SK-N-SH (cell line): ENCODE results near the gene RASL12. TPM values are rescaled to one million over a fixed set of nuclear protein-coding genes. Genes with fewer than 3 reads are reported as not detected.

Source experiments
- CTCF ChIA-PET: fragments of 300-600, 350-600 bp; formaldehyde crosslinking; extraction: SDS; loops from one replicate; lab custom pipeline; 2021; lab: Yijun Ruan, JAX
- POLR2A ChIA-PET: fragments of 350-600 bp; sonication (Branson Sonifier 250); formaldehyde crosslinking; extraction: SDS; loops from one replicate; lab custom pipeline; 2020; ENCODE audit warnings: antibody characterized with exemption, inconsistent platforms; lab: Yijun Ruan, JAX
- DNase-seq: peaks from one replicate; pipeline ENCODE4 v3.0.0; 2012
- H2AFZ ChIP-seq: fragments of 200-600 bp; sonication (generic); 2 replicates; pipeline ENCODE4 v1.8.1; 2016; ENCODE audit warnings: antibody characterized with exemption, mild to moderate bottlenecking, low read depth
- H3F3A ChIP-seq: fragments of 200-600 bp; sonication (generic); replicated peaks from 2 replicates; pipeline ENCODE3; 2016; ENCODE audit warnings: antibody characterized with exemption, mild to moderate bottlenecking; ENCODE audit not compliant: insufficient read depth
- H3K27ac ChIP-seq, 2 experiments: fragments of 200-500 bp in 1 of 2; fragments of 200-600 bp in 1 of 2; sonication (Bioruptor generic) in 1 of 2; sonication (generic), shearing (Covaris generic) in 1 of 2; 2 replicates each; pipeline versions ENCODE4 v1.5.1 to v1.6.1; 2014 to 2016; ENCODE audit warnings: low read depth in 2 of 2, inconsistent platforms in 1 of 2, low read length in 1 of 2, mild to moderate bottlenecking in 1 of 2, mixed read lengths in 1 of 2
- H3K27me3 ChIP-seq: fragments of 200-600 bp; sonication (generic), shearing (Covaris generic); 2 replicates; pipeline ENCODE4 v1.6.1; 2016; ENCODE audit warnings: mixed run types; ENCODE audit not compliant: insufficient read depth
- H3K36me3 ChIP-seq, 2 experiments: fragments of 200-500 bp in 1 of 2; fragments of 200-600 bp in 1 of 2; sonication (Bioruptor generic) in 1 of 2; sonication (generic) in 1 of 2; replicated peaks in 1 of 2; 2 replicates each; pipeline versions ENCODE3 to v1.5.1; 2014 to 2016; ENCODE audit warnings: low read length in 1 of 2, mild to moderate bottlenecking in 1 of 2; ENCODE audit not compliant: insufficient read depth in 2 of 2, control insufficient read depth in 1 of 2
- H3K4me1 ChIP-seq, 2 experiments: fragments of 200-500 bp in 1 of 2; fragments of 200-600 bp in 1 of 2; sonication (Bioruptor generic) in 1 of 2; sonication (generic), shearing (Covaris generic) in 1 of 2; 2 replicates each; pipeline versions ENCODE4 v1.5.1 to v1.6.1; 2014 to 2016; ENCODE audit warnings: low read depth in 1 of 2, low read length in 1 of 2, mixed run types in 1 of 2; ENCODE audit not compliant: insufficient read depth in 2 of 2, control insufficient read depth in 1 of 2
- H3K4me2 ChIP-seq: fragments of 200-600 bp; sonication (generic), shearing (Covaris generic); 2 replicates; pipeline ENCODE4 v1.6.1; 2017; ENCODE audit warnings: mixed run types
- H3K4me3 ChIP-seq, 2 experiments: fragments of 200-500 bp in 1 of 2; fragments of 200-600 bp in 1 of 2; sonication (Bioruptor generic) in 1 of 2; sonication (generic), shearing (Covaris generic) in 1 of 2; 2 replicates each; pipeline versions ENCODE4 v1.5.1 to v1.8.1; 2014 to 2016; ENCODE audit warnings: low read depth in 2 of 2, inconsistent platforms in 1 of 2, low read length in 1 of 2, mild to moderate bottlenecking in 1 of 2, mixed read lengths in 1 of 2, moderate library complexity in 1 of 2
- H3K79me2 ChIP-seq: fragments of 200-600 bp; sonication (generic); 2 replicates; pipeline ENCODE4 v1.8.1; 2017; ENCODE audit warnings: mild to moderate bottlenecking; ENCODE audit not compliant: insufficient read depth
- H3K9ac ChIP-seq: fragments of 200-600 bp; sonication (generic); 2 replicates; pipeline ENCODE4 v1.6.1; 2017; ENCODE audit warnings: mixed run types
- H3K9me2 ChIP-seq: fragments of 200-600 bp; sonication (generic); 2 replicates; pipeline ENCODE4 v1.6.1; 2017; ENCODE audit warnings: mixed run types
- H3K9me3 ChIP-seq: fragments of 200-600 bp; sonication (generic); 2 replicates; pipeline ENCODE4 v1.6.1; 2017; ENCODE audit warnings: mixed run types, mild to moderate bottlenecking, moderate library complexity
- H4K20me1 ChIP-seq: fragments of 200-600 bp; sonication (generic); 2 replicates; pipeline ENCODE4 v1.6.1; 2017; ENCODE audit warnings: mild to moderate bottlenecking, mixed run types; ENCODE audit not compliant: insufficient read depth
- CHD2 ChIP-seq: fragments of 150-350 bp; IDR thresholded peaks from 2 replicates; pipeline ENCODE4 v1.6.1; 2018; ENCODE audit warnings: low read length; ENCODE audit not compliant: partially characterized antibody
- ELF1 ChIP-seq: IDR thresholded peaks from 2 replicates; pipeline ENCODE4 v1.4.0; 2012
- EZH2phosphoT487 ChIP-seq: fragments of 200-600 bp; sonication (generic); IDR thresholded peaks from 2 replicates; pipeline ENCODE4 v1.6.1; 2017; ENCODE audit warnings: low read depth, mixed run types, mild to moderate bottlenecking, antibody characterized with exemption, moderate library complexity, borderline replicate concordance
- GATA2 ChIP-seq: sonication (generic); formaldehyde crosslinking; IDR thresholded peaks from 2 replicates; pipeline ENCODE4 v1.5.0; 2020; ENCODE audit warnings: mild to moderate bottlenecking, missing genetic modification reagents
- IRF3 ChIP-seq: fragments of 150-350 bp; IDR thresholded peaks from 2 replicates; pipeline ENCODE4 v1.6.1; 2016; ENCODE audit warnings: mild to moderate bottlenecking, low read depth, low read length
- JUND ChIP-seq: IDR thresholded peaks from 2 replicates; pipeline ENCODE4 v1.4.0; 2012
- MXI1 ChIP-seq: IDR thresholded peaks from 2 replicates; pipeline ENCODE4 v1.6.1; 2012; ENCODE audit warnings: mild to moderate bottlenecking, low read depth, low read length, improper control_type of control experiment
- NFIC ChIP-seq: IDR thresholded peaks from 2 replicates; pipeline ENCODE4 v1.4.0; 2012; ENCODE audit warnings: borderline replicate concordance
- NRF1 ChIP-seq: IDR thresholded peaks from 2 replicates; pipeline ENCODE4 v1.6.1; 2012; ENCODE audit warnings: low read depth, mild to moderate bottlenecking, low read length
- RAD21 ChIP-seq: IDR thresholded peaks from 2 replicates; pipeline ENCODE4 v1.6.1; 2012; ENCODE audit warnings: mild to moderate bottlenecking, low read length
- RFX5 ChIP-seq: IDR thresholded peaks from 2 replicates; pipeline ENCODE4 v1.6.1; 2012; ENCODE audit warnings: mild to moderate bottlenecking, improper control_type of control experiment, low read length
- RXRA ChIP-seq: IDR thresholded peaks from 2 replicates; pipeline ENCODE4 v1.4.0; 2012; ENCODE audit warnings: low read depth, mild to moderate bottlenecking, borderline replicate concordance
- SMC3 ChIP-seq: IDR thresholded peaks from 2 replicates; pipeline ENCODE4 v1.6.1; 2012; ENCODE audit warnings: low read depth, low read length, improper control_type of control experiment
- TAF1 ChIP-seq: IDR thresholded peaks from 2 replicates; pipeline ENCODE4 v1.6.1; 2012; ENCODE audit warnings: low read depth, mild to moderate bottlenecking, low read length, moderate library complexity, borderline replicate concordance
- TEAD4 ChIP-seq: IDR thresholded peaks from 2 replicates; pipeline ENCODE4 v1.4.0; 2012; ENCODE audit warnings: mild to moderate bottlenecking, borderline replicate concordance; ENCODE audit not compliant: insufficient read depth
- YY1 ChIP-seq: IDR thresholded peaks from 2 replicates; pipeline ENCODE4 v1.4.0; 2012; ENCODE audit warnings: low read depth, mild to moderate bottlenecking
- ZBTB33 ChIP-seq: IDR thresholded peaks from 2 replicates; pipeline ENCODE4 v1.4.0; 2012; ENCODE audit warnings: low read depth, borderline replicate concordance
- WGBS: methylation state at CpG from one replicate; pipeline ENCODE4 v1.1.6; 2017; ENCODE audit warnings: low lambda C conversion rate; 5-methylcytosine and 5-hydroxymethylcytosine counted together
- polyA plus RNA-seq, 3 experiments: library from polyadenylated mRNA; depleted of rRNA; stranded (reverse); fragments of >200 nt; gene quantifications; 2 replicates each; pipeline ENCODE4 v1.2.3, GENCODE V29; 2012
- TF ChIP-seq, protein P1 (sequence below): IDR thresholded peaks from 2 replicates; pipeline ENCODE4 v1.4.0; 2012; ENCODE audit warnings: low read depth
- TF ChIP-seq, protein P2 (sequence below): fragments of 150-350 bp; IDR thresholded peaks from 2 replicates; pipeline ENCODE4 v1.6.1; 2017; ENCODE audit warnings: antibody characterized with exemption, low read length, low read depth, borderline replicate concordance

RASL12 gene
- polyA plus RNA-seq, 1 of the 3 experiments (the other 2 are of a cell fraction): not detected

GRCh38 chr15:65042776-65043327 lies 24.9 kb downstream of the RASL12 start:
- no peak overlapping the region for H3K9ac ChIP-seq
- no peak overlapping the region for H3K4me2 ChIP-seq
- WGBS: 89% methylated on average over 4 of the region's 4 CpGs
- H3K9me3 ChIP-seq: no peaks in the 10 kb centered on the region
- no peak for DNase-seq
- TF ChIP-seq ELF1: no peak
- TF ChIP-seq YY1: no peak
- no peak for TF ChIP-seq NFIC
- TF ChIP-seq ZBTB33: no peak
- no peak for TF ChIP-seq TEAD4
- no peak for TF ChIP-seq NRF1
- TF ChIP-seq RAD21: no peak
- no peak for TF ChIP-seq IRF3
- no peak for TF ChIP-seq TAF1
- TF ChIP-seq SMC3: no peak
- TF ChIP-seq, protein P1, sequence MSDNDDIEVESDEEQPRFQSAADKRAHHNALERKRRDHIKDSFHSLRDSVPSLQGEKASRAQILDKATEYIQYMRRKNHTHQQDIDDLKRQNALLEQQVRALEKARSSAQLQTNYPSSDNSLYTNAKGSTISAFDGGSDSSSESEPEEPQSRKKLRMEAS: no peak
- TF ChIP-seq MXI1: no peak
- no peak for TF ChIP-seq JUND
- TF ChIP-seq RXRA: no peak
- no peak for TF ChIP-seq GATA2 (CRISPR knock-in tag)
- no peak for TF ChIP-seq CHD2
- TF ChIP-seq, protein P2, sequence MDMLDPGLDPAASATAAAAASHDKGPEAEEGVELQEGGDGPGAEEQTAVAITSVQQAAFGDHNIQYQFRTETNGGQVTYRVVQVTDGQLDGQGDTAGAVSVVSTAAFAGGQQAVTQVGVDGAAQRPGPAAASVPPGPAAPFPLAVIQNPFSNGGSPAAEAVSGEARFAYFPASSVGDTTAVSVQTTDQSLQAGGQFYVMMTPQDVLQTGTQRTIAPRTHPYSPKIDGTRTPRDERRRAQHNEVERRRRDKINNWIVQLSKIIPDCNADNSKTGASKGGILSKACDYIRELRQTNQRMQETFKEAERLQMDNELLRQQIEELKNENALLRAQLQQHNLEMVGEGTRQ: no peak
- TF ChIP-seq EZH2phosphoT487: no peak
- no peak for TF ChIP-seq RFX5
- no peak overlapping the region for H3K4me3 ChIP-seq
- POLR2A ChIA-PET: no interaction called here
- no peak overlapping the region for H3K27ac ChIP-seq
- H3K4me1 ChIP-seq: peaks cover 0 to 7% of the 10 kb centered on the region in 2 experiments; a peak in 1 of 4 replicates
- no peaks in the 10 kb centered on the region for H3K9me2 ChIP-seq
- H3K79me2 ChIP-seq: no peaks in the 10 kb centered on the region
- no peaks in the 10 kb centered on the region for H3F3A ChIP-seq
- no peaks in the 10 kb centered on the region for H4K20me1 ChIP-seq
- no peaks in the 10 kb centered on the region for H3K27me3 ChIP-seq
- no peak overlapping the region for H2AFZ ChIP-seq
- no peaks in the 10 kb centered on the region for H3K36me3 ChIP-seq
- CTCF ChIA-PET: interaction anchor here (1.2 to 4.2 kb wide), 6 partner anchors 9 to 315 kb away, joined by 3 to 21 read pairs (median 4); partner anchors contain the start of gene RASL12
